ENCODE data around the gene SLC6A1. TPM values are rescaled to one million over a fixed set of nuclear protein-coding genes. Genes with fewer than 3 reads are reported as not detected.

Gene SLC6A1
- total RNA-seq, 2 experiments from 2014 or later, result not detected

DNA sequence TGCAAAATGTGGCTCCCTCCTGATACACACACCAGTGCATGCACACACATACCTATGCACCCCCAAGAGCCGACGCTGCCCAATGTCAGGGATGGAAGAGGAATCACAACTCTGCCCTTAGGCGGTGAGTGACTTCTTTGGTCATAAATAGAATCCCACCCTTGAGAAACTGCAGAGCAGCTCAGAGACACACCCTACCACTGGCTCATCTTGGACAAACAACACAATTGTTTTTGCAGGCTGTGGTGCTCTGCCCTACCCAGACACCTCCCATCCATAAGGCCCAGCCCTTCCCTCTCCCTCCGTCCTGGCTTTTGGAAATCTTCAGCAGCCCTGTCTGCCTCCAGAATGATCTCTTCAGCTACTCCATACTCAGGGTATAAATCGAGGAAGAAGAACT is 87.9 kb downstream of the SLC6A1 start:
- Mint-ChIP-seq H3K27ac (no peak overlapping the region), H3K4me3 (no peak overlapping the region), H3K9me3 (no peaks in the 10 kb centered on the region), H3K36me3 (no peaks in the 10 kb centered on the region), H3K4me1 (no peaks in the 10 kb centered on the region), H3K27me3 (peaks cover 7% of the 10 kb centered on the region)
- POLR2A ChIA-PET, result no interaction called here
- ATAC-seq (ENCODE audit: low read depth) (no peak), DNase-seq (no peak)

DNA sequence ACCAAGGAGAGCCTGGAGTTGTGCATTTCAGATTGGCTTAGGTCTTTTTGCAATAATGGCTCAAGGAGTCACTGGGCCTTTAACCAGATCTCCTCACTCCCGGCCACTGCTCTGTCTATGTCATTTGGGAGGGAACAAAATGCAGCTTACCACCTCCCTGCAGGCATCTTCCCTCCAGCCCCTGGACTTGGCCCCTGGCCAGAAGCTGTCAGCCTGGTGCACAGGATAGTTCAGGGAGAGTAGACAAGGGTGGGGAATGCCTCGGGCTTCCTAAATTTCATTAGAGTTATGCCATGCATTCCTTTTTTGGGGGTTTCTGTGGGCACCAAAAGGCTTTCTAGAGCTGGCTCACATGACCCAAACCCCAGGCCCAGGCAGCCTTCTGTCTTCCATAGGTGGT is 91.5 kb downstream of the SLC6A1 start:
- POLR2A ChIA-PET, result no interaction called here
- no peaks in the 10 kb centered on the region for H3K36me3 Mint-ChIP-seq
- DNase-seq (no peak), ATAC-seq (ENCODE audit: low read depth) (no peak)
- no peak overlapping the region for H3K4me3 Mint-ChIP-seq
- H3K9me3 Mint-ChIP-seq, result no peaks in the 10 kb centered on the region
- no peaks in the 10 kb centered on the region for H3K4me1 Mint-ChIP-seq
- H3K27me3 Mint-ChIP-seq, result peaks cover 8% of the 10 kb centered on the region
- no peak overlapping the region for H3K27ac Mint-ChIP-seq

GRCh38 chr3:11084677-11085076 is 92.1 kb downstream of the SLC6A1 start:
- Mint-ChIP-seq H3K9me3 (no peaks in the 10 kb centered on the region), H3K4me3 (no peak overlapping the region), H3K27ac (no peak overlapping the region), H3K27me3 (peaks cover 5% of the 10 kb centered on the region), H3K36me3 (no peaks in the 10 kb centered on the region), H3K4me1 (no peaks in the 10 kb centered on the region)
- DNase-seq (no peak), ATAC-seq (ENCODE audit: low read depth) (no peak)
- POLR2A ChIA-PET, result no interaction called here

GRCh38 chr3:11085093-11085840 is 92.7 kb downstream of the SLC6A1 start:
- POLR2A ChIA-PET, result no interaction called here
- Mint-ChIP-seq H3K27me3 (peaks cover 5% of the 10 kb centered on the region), H3K4me3 (no peak overlapping the region), H3K4me1 (no peaks in the 10 kb centered on the region), H3K36me3 (no peaks in the 10 kb centered on the region), H3K9me3 (no peaks in the 10 kb centered on the region), H3K27ac (no peak overlapping the region)
- DNase-seq (no peak), ATAC-seq (ENCODE audit: low read depth) (no peak)

GRCh38 chr3:11086856-11087255 is 94.3 kb downstream of the SLC6A1 start:
- H3K4me1 Mint-ChIP-seq, result no peaks in the 10 kb centered on the region
- no peak for DNase-seq
- no peak overlapping the region for H3K27ac Mint-ChIP-seq
- POLR2A ChIA-PET, result no interaction called here
- no peak overlapping the region for H3K4me3 Mint-ChIP-seq
- H3K27me3 Mint-ChIP-seq, result peaks cover 5% of the 10 kb centered on the region
- H3K9me3 Mint-ChIP-seq, result no peaks in the 10 kb centered on the region
- ATAC-seq (ENCODE audit: low read depth), result no peak
- no peaks in the 10 kb centered on the region for H3K36me3 Mint-ChIP-seq

DNA sequence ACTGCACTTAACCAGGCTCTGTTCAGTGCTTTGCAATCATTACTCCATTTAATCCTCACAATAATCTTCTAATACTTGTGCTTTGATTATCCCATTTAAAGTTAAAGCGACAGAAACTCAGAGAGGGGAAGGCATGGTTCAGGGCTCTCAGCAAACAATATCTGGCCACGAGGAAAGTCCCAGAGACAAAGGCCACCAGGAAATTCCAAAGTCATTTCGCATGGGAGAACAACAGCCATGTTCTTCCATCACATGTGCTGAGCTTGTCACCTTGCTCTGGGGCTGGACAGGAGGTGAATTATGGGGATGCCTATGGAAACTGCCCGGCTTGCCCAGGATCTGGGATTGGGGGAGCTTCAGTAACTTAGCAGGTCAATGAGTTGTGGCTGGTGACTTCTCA is 95.5 kb downstream of the SLC6A1 start:
- H3K9me3 Mint-ChIP-seq, result no peaks in the 10 kb centered on the region
- POLR2A ChIA-PET, result no interaction called here
- H3K27me3 Mint-ChIP-seq, result peaks cover 5% of the 10 kb centered on the region
- H3K27ac Mint-ChIP-seq, result no peak overlapping the region
- DNase-seq (no peak), ATAC-seq (ENCODE audit: low read depth) (no peak)
- H3K4me3 Mint-ChIP-seq, result no peak overlapping the region
- no peaks in the 10 kb centered on the region for H3K36me3 Mint-ChIP-seq
- H3K4me1 Mint-ChIP-seq, result no peaks in the 10 kb centered on the region

GRCh38 chr3:11088831-11089230 is 96.3 kb downstream of the SLC6A1 start:
- POLR2A ChIA-PET, result no interaction called here

More at GRCh38 chr3:11088831-11089230, 96.3 kb downstream of the SLC6A1 start:
- no peak overlapping the region for H3K27ac Mint-ChIP-seq
- H3K36me3 Mint-ChIP-seq, result no peaks in the 10 kb centered on the region
- H3K9me3 Mint-ChIP-seq, result no peaks in the 10 kb centered on the region
- DNase-seq (no peak), ATAC-seq (ENCODE audit: low read depth) (no peak)
- no peaks in the 10 kb centered on the region for H3K4me1 Mint-ChIP-seq
- H3K27me3 Mint-ChIP-seq, result peaks cover 5% of the 10 kb centered on the region
- no peak overlapping the region for H3K4me3 Mint-ChIP-seq

Other genes starting within 250 kb of the SLC6A1 start
- not detected for gene SLC6A11, start 176.5 kb upstream of the SLC6A1 start, total RNA-seq
- under 1 TPM; 0.36 to 0.45 TPM for gene HRH1, start 161.7 kb downstream of the SLC6A1 start, total RNA-seq

Measured in activated naive CD8-positive, alpha-beta T cell treated with anti-CD3 and anti-CD28 coated beads, Interleukin-2, amount 10 ng/mL, durations not matched to agents 7 days and 5 days (primary cell).